Epithelial cell of esophagus (primary cell): ENCODE results near the gene PCED1B.

Experiments
- DNase-seq: peaks from one replicate; pipeline ENCODE4 v3.0.0; 2010; ENCODE audit warnings: low read depth
- H3K4me3 ChIP-seq: 2 replicates; pipeline ENCODE4 v1.5.1; 2011; ENCODE audit warnings: mild to moderate bottlenecking, low read length, control low read depth
- CTCF ChIP-seq: IDR thresholded peaks from 2 replicates; pipeline ENCODE4 v1.5.1; 2011; ENCODE audit warnings: low read depth, mild to moderate bottlenecking, low read length, control low read depth, inconsistent platforms; ENCODE audit not compliant: insufficient read depth; ENCODE audit errors: missing control alignments

Gene PCED1B

GRCh38 chr12:47206450-47207339, 127.3 kb downstream of the PCED1B start:
- H3K4me3 ChIP-seq = no peak overlapping the region
- no peak for DNase-seq
- no peak for TF ChIP-seq CTCF

GRCh38 chr12:47207340-47207717, 127.9 kb downstream of the PCED1B start:
- no peak overlapping the region for H3K4me3 ChIP-seq
- no peak for TF ChIP-seq CTCF
- DNase-seq = no peak

- no peak overlapping the region for H3K4me3 ChIP-seq
- no peak for DNase-seq
- TF ChIP-seq CTCF = no peak
Observed at GRCh38 chr12:47207829-47208248, 128.4 kb downstream of the PCED1B start.

GRCh38 chr12:47209014-47209413, 129.6 kb downstream of the PCED1B start:
- no peak overlapping the region for H3K4me3 ChIP-seq
- DNase-seq = no peak
- no peak for TF ChIP-seq CTCF

- no peak overlapping the region for H3K4me3 ChIP-seq
- no peak for DNase-seq
- TF ChIP-seq CTCF = no peak
Observed at GRCh38 chr12:47210776-47211175, 131.4 kb downstream of the PCED1B start.

GRCh38 chr12:47212701-47213039, 133.2 kb downstream of the PCED1B start:
- no peak for TF ChIP-seq CTCF
- DNase-seq = no peak
- H3K4me3 ChIP-seq = no peak overlapping the region

- TF ChIP-seq CTCF = no peak
- no peak for DNase-seq
- H3K4me3 ChIP-seq = no peak overlapping the region
Observed at GRCh38 chr12:47213396-47213795, 134.0 kb downstream of the PCED1B start.
